RWPE1 (cell line): Measurements from ENCODE around the gene ARHGEF40.
A peak's percentile ranks its signal among the peaks of the same experiment; 100 is the strongest.

Experiments
- CTCF ChIA-PET: fragments of 350-600 bp; sonication (Branson Sonifier 250); formaldehyde crosslinking; extraction: SDS; loops from one replicate; lab custom pipeline; 2021; lab: Yijun Ruan, JAX
- POLR2A ChIA-PET: fragments of 400-600 bp; formaldehyde crosslinking; extraction: SDS; loops from one replicate; lab custom pipeline; 2020; ENCODE audit warnings: antibody characterized with exemption; ENCODE audit not compliant: low non-redundant PET; lab: Yijun Ruan, JAX
- DNase-seq: peaks from one replicate; pipeline ENCODE4 v3.0.0; 2012; ENCODE audit warnings: low spot score
- H3K27ac ChIP-seq: fragments of 450-650 bp; 2 replicates; pipeline ENCODE4 v1.5.1; 2017
- CTCF ChIP-seq: fragments of 450-650 bp; conservative IDR thresholded peaks from 2 replicates; pipeline ENCODE4 v1.5.1; 2017; ENCODE audit warnings: low read depth, mild to moderate bottlenecking

ARHGEF40 gene

DNA sequence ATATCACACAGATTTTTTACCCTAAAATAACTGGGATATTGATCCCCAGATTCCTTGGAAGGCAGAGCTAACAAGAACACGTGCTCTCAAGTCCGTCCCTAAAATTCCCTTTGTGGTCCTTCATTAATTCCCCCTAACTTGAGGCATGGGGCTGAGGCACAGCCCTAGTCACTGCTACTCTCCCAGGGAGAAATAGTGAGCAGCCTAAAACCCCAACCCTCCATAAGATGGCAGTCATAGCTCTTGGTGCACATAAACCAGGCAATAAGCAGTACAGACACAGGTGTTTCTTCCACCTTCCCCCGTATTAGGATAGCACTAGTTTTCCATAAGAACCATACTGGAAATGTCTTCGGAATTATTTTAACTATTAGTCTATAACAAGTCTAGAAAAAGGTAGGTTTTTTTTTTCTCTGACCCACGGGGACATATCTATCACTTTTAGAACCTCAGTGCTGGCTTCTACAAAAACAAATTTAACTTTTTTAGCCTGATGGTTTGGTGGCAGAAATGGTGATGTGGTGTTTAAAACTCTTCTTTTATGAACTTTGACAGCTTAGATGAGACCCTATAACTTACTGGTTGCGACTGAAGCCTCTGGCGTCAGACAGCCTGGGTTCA is 3.1 kb upstream of the ARHGEF40 start:
- POLR2A ChIA-PET: no interaction called here
- peak; percentile 36 for DNase-seq
- CTCF ChIA-PET: interaction anchor here (0.6 to 3.0 kb wide), 9 partner anchors 25 to 84 kb away, joined by 3 to 70 read pairs (median 4); partner anchors contain the start of genes RNASE7 and TMEM253
- TF ChIP-seq CTCF: no peak
- no peak overlapping the region for H3K27ac ChIP-seq

GRCh38 chr14:21068521-21069387 is 1.4 kb upstream of the ARHGEF40 start:
- DNase-seq: peak; percentile 78
- POLR2A ChIA-PET: interaction anchor here (0.6 kb wide), 1 partner anchor 202 kb away, joined by 6 read pairs; no protein-coding TSS in a partner anchor
- CTCF ChIA-PET: interaction anchor here (0.5 to 3.0 kb wide), 14 partner anchors 8 to 453 kb away, joined by 3 to 70 read pairs (median 4); partner anchors contain the start of genes RNASE7 and TMEM253
- H3K27ac ChIP-seq: no peak overlapping the region; the same call in 1 of the 2 replicates
- peak; percentile 71 for TF ChIP-seq CTCF

DNA sequence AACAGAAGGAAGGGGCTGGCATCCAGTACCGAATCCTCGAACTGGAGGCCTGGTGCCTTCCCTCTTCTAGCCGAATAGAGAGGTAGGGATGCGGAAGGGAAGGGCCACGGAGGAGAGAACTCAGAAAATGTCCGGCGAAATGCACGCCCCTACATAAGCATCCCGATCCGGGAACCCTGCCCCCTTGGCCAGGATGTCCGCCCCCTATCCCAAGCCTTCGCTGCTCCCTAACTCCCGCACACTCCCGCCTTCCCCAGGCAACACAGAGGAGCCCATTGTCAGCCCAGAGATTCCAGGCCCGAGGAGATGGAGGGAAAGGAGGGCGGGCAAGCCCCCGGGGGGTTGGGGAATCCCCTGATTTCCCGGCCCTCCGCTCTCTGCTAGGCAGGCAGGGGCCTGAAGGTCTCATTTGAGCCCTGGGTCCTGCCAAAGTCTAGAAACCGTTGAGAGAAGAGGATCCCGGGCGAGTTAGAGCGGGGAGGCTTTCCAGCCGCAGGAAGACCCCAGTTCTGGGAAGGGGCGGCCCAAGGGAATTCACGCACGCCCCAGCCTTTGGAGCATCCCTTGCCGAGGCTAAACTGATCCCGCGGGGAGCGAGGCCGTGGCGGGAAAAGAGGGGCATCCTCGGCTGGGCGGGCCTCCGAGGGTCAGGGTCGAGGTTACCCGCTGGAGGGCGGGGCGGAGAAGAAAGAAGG is 569 bp upstream of the ARHGEF40 start:
- CTCF ChIA-PET: interaction anchor here (0.7 to 3.0 kb wide), 7 partner anchors 23 to 453 kb away, joined by 3 to 70 read pairs (median 12); partner anchors contain the start of gene TMEM253
- POLR2A ChIA-PET: interaction anchor here (1.1 kb wide), 1 partner anchor 24 kb away, joined by 3 read pairs; no protein-coding TSS in a partner anchor
- peak; percentile 11 for DNase-seq
- no peak for TF ChIP-seq CTCF
- peak overlapping the region; percentile 83 for H3K27ac ChIP-seq

DNA sequence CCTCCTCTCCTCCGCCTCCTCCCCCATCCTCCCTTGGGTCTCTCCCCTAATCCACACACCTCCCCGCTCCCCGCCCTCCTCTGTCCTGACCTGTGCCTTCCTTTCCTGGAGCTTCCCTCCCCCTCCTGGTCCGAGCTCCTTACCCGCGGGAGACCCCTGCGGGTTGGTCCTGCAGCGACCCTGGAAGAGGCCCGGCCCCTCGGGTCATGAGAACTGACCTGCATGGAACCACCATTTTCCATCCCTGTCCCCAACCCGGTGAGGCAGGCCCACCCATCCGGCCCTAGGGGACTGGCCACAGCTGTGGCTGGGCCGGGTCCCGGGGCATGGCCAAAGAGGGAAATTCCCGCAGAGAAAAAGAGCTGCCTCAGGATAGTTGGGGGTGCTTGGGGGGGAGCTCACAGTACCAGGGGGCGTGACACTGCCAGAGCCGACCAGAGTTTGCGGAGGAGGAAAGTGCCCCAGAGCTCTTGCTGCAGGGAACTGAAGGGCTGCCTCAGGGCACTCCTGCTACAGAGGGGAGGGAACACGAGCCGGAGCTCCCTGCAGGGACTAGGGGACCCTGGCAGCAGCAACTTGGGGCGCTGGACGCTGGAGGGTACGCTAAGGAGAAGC is 613 bp downstream of the ARHGEF40 start:
- DNase-seq: peak; percentile 14
- peak overlapping the region; percentile 83 for H3K27ac ChIP-seq
- TF ChIP-seq CTCF: no peak
- POLR2A ChIA-PET: interaction anchor here (1.1 to 1.4 kb wide), 2 partner anchors 23 to 34 kb away, joined by 3 to 4 read pairs; no protein-coding TSS in a partner anchor
- CTCF ChIA-PET: interaction anchor here (0.5 to 3.0 kb wide), 11 partner anchors 9 to 570 kb away, joined by 3 to 31 read pairs (median 4); no protein-coding TSS in a partner anchor

- TF ChIP-seq CTCF: no peak
- peak; percentile 42 for DNase-seq
- peak overlapping the region; percentile 83 for H3K27ac ChIP-seq
- CTCF ChIA-PET: interaction anchor here (0.6 to 3.0 kb wide), 8 partner anchors 10 to 363 kb away, joined by 3 to 31 read pairs (median 4); no protein-coding TSS in a partner anchor
- POLR2A ChIA-PET: interaction anchor here (1.4 kb wide), 1 partner anchor 33 kb away, joined by 4 read pairs; no protein-coding TSS in a partner anchor
Measured at GRCh38 chr14:21071225-21072030, 1.3 kb downstream of the ARHGEF40 start.
